Measurements from ENCODE around the gene TOM1L1.

- no peak for TF ChIP-seq POLR2A (IDR thresholded peaks at IDR 0.05)
- TF ChIP-seq CTCF (IDR thresholded peaks at IDR 0.05 in 4 of 5, conservative IDR thresholded peaks at IDR 0.05 in 1 of 5), result no peak
Observed at GRCh38 chr17:54983260-54983659, 82.6 kb downstream of the TOM1L1 start.

Measured in gastrocnemius medialis (tissue), 4 donors.